Type B pancreatic cell (in vitro differentiated cells): ENCODE data around the gene SMIM23. TPM values are rescaled to one million over a fixed set of nuclear protein-coding genes. Genes with fewer than 3 reads are reported as not detected.

ENCODE experiments used
- DNase-seq: peaks from one replicate; pipeline ENCODE4 v3.0.0; 2021; ENCODE audit warnings: mixed read lengths; ENCODE audit not compliant: unreplicated experiment; ENCODE audit errors: extremely low spot score
- H3K27ac Mint-ChIP-seq: 2 replicates; pipeline ENCODE4 v1.8.0; 2021; ENCODE audit warnings: mild to moderate bottlenecking, mixed read lengths
- H3K27me3 Mint-ChIP-seq: 2 replicates; pipeline ENCODE4 v1.8.0; 2021; ENCODE audit warnings: mixed read lengths
- H3K36me3 Mint-ChIP-seq: 2 replicates; pipeline ENCODE4 v1.8.0; 2021; ENCODE audit warnings: mixed read lengths
- H3K4me1 Mint-ChIP-seq: one replicate; pipeline ENCODE4 v1.8.0; 2021; ENCODE audit warnings: mixed read lengths; ENCODE audit not compliant: unreplicated experiment
- H3K4me3 Mint-ChIP-seq: 2 replicates; pipeline ENCODE4 v1.8.0; 2021; ENCODE audit warnings: mild to moderate bottlenecking, mixed read lengths
- H3K9me3 Mint-ChIP-seq: 2 replicates; pipeline ENCODE4 v1.8.0; 2021; ENCODE audit warnings: mixed read lengths
- CTCF ChIP-seq: fragments of 200-600 bp; sonication (generic); conservative IDR thresholded peaks from 2 replicates; pipeline ENCODE4 v1.5.0; 2021; ENCODE audit warnings: antibody characterized with exemption, mild to moderate bottlenecking
- total RNA-seq: library from RNA; stranded (reverse); gene quantifications from 2 replicates; pipeline ENCODE4 v1.2.1, GENCODE V29; 2021; ENCODE audit warnings: low replicate concordance

The SMIM23 gene
- total RNA-seq, 1 donor from 2014 or later = not detected

DNA sequence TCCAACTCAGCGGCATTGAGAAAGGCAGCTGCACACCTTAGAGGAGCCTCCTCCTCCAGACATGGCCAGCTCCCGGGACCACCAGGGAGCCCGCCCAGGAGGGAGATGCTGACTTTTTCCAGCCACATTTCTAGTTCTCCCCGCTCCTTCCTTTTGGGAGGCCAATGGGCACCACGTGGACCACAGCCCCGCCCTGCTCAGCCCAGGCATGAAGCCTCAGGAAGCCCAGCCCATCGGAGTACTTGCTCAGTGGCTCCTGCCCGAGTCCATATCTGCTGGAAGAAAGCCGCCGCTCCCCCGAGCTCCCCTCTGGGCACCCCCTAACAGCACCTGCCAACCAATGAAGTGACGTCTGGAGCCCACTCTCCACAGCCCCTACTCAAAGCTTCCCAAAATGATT is 52.4 kb downstream of the SMIM23 start:
- no peak for TF ChIP-seq CTCF
- H3K4me3 Mint-ChIP-seq = no peak overlapping the region
- no peak for DNase-seq
- no peaks in the 10 kb centered on the region for H3K4me1 Mint-ChIP-seq
- H3K27me3 Mint-ChIP-seq = peaks cover 3% of the 10 kb centered on the region
- H3K36me3 Mint-ChIP-seq = peaks cover 8% of the 10 kb centered on the region
- H3K27ac Mint-ChIP-seq = no peak overlapping the region
- H3K9me3 Mint-ChIP-seq = peaks cover 4% of the 10 kb centered on the region

GRCh38 chr5:171839112-171839511 is 53.5 kb downstream of the SMIM23 start:
- Mint-ChIP-seq H3K9me3 (peaks cover 4% of the 10 kb centered on the region), H3K4me1 (no peaks in the 10 kb centered on the region), H3K36me3 (peaks cover 8% of the 10 kb centered on the region), H3K27ac (no peak overlapping the region), H3K4me3 (no peak overlapping the region), H3K27me3 (peaks cover 3% of the 10 kb centered on the region)
- DNase-seq = no peak
- no peak for TF ChIP-seq CTCF

DNA sequence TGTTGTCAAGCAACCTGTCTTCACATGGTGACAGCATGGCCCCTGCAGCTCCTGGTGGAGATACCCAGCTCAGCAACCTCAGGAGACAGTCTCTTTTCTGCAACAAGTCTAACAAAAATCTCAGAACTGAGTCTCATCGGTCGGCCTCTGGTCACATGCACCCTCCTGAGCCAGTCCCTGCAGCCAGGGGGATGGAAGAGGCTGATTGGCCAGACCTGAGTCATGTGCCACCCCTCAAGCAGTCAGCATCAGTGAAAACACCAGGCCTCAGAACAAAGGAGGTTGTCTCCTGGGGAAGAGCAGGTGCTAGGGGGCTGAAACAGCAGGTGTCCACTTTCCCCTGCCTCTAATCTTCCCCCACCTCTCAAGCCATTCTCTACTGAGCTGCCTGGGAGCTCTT is 54.4 kb downstream of the SMIM23 start:
- peaks cover 4% of the 10 kb centered on the region for H3K9me3 Mint-ChIP-seq
- no peak for DNase-seq
- H3K4me1 Mint-ChIP-seq = peaks cover 2% of the 10 kb centered on the region
- H3K27me3 Mint-ChIP-seq = peaks cover 3% of the 10 kb centered on the region
- H3K4me3 Mint-ChIP-seq = no peak overlapping the region
- TF ChIP-seq CTCF = no peak
- H3K36me3 Mint-ChIP-seq = peaks cover 8% of the 10 kb centered on the region
- H3K27ac Mint-ChIP-seq = no peak overlapping the region

Other genes with a start within 250 kb of the SMIM23 start
- 50.2 and 52.5 TPM in 2 replicates for gene FBXW11, start 220.8 kb downstream of the SMIM23 start, total RNA-seq